ENCODE data around the gene SELENOH.

SELENOH gene

DNA sequence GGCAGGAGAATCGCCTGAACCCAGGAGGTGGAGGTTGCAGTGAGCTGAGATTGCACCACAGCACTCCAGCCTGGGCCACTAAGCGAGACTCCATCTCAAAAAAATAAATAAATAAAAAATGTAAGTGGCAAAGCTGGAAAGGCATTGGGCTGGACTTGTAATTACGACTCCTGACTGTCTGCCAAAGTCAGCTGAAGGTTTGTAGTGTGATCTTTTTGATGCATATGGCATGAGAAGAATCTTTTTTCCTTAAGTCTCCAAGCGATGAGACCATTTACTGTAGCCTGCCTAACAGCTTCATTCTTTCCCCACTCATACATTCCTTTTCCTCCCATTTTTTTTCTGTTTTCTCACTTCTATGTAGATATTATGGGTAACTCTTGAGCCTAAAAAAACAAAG, 45.1 kb downstream of the SELENOH start:
- DNase-seq = no peak

- no peak for DNase-seq
Observed at GRCh38 chr11:57787006-57787604, 45.8 kb downstream of the SELENOH start.

- no peak for DNase-seq
Observed at GRCh38 chr11:57787920-57788702, 46.8 kb downstream of the SELENOH start.

- no peak for DNase-seq
Observed at GRCh38 chr11:57788703-57789088, 47.4 kb downstream of the SELENOH start.

- no peak for DNase-seq
Observed at GRCh38 chr11:57791321-57792059, 50.2 kb downstream of the SELENOH start.

GRCh38 chr11:57792060-57792541, 50.8 kb downstream of the SELENOH start:
- DNase-seq = no peak

DNA sequence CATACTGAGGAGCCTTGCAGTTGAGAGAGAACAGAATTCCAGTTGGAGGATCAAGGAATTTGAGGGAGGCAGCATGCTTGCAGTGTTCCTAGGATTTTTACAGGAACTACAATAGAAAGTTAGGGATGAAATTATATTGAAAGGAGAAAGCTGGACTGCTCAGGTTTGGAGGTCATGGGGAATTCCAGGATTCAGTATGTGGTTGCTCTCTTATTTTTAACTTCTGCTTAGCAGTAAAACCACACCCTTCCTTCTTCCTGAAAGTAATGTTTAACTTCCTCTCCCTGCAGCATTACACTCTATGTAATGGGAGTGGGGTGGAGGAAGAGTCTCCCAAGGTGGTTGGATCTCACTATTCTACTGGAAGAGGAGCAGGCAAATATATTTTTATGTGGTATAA, 51.6 kb downstream of the SELENOH start:
- DNase-seq = no peak
